Fibroblast of skin of abdomen (primary cell): ENCODE measurements around the gene CLDN12. TPM values are rescaled to one million over a fixed set of nuclear protein-coding genes. Genes with fewer than 3 reads are reported as not detected.

ENCODE experiments used
- DNase-seq: peaks from one replicate; pipeline ENCODE4 v3.0.0-alpha.2; 2013
- polyA plus RNA-seq, 2 experiments: library from polyadenylated mRNA; unstranded; fragments of 120-200 nt; gene quantifications; one replicate each; pipeline ENCODE4 v1.2.1, GENCODE V29; 2013; ENCODE audit not compliant: insufficient read length in 2 of 2

Gene CLDN12
- polyA plus RNA-seq (2013, experiment 1 of 2; ENCODE audit: insufficient read length) = 20.5 TPM
- polyA plus RNA-seq (2013, experiment 2 of 2; ENCODE audit: insufficient read length) = 20.7 TPM

GRCh38 chr7:90403174-90404113 lies at the start of gene CLDN12:
Gene CLDN12, plus strand, starts transcription at chr7:90403461. Its CDS starts 9,216 bp downstream, at chr7:90412677.
- DNase-seq = peak; percentile 97

- peak; percentile 87 for DNase-seq
Measured at GRCh38 chr7:90383422-90383821, 19.8 kb upstream of the CLDN12 start.

DNA sequence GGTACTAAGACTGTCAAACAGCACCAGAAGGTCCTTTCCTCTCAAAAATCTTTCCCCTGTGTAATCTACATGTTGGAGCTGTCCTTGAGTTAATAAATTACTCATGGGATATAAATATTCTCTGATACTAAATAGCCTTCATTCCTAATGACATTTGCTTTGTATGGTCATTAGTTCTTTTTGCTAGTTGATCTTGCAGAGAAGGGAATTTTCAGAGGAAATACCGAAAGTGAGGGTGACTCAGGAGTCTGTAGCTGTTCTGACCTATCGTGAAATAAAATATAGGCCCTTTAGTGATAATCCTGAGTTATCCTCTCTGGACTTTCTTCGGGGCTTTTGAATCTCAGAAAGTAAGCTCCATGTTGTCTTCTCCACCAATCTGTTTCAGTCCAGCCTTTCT lies 19.4 kb upstream of the CLDN12 start:
- DNase-seq = peak; percentile 76

GRCh38 chr7:90384433-90384832 lies 18.8 kb upstream of the CLDN12 start:
- DNase-seq = peak; percentile 54

GRCh38 chr7:90387470-90388240 lies 15.6 kb upstream of the CLDN12 start:
- peak; percentile 7 for DNase-seq

- no peak for DNase-seq
Measured at GRCh38 chr7:90390926-90391325, 12.3 kb upstream of the CLDN12 start.

- DNase-seq = no peak
Measured at GRCh38 chr7:90391488-90391887, 11.8 kb upstream of the CLDN12 start.

GRCh38 chr7:90396420-90396819 lies 6.8 kb upstream of the CLDN12 start:
- DNase-seq = no peak

DNA sequence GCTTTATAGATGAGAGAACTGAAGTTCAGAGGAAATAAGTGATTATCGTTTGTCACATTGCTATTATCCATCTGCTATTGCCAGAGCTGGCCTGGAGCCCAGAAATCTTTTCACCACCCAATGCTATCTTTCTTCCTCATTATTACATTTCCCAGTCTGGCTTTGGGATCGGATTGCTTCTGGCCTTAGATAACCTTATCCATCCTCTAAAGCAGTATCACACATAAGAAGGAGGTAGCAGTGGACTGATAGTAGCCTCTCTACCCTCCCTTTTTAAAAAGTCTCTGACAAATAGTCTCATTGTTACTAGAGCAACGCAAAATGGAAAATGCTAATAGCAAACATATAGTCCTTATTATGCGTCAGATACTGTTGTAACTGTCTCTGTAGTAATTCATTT lies 1.3 kb upstream of the CLDN12 start:
- peak; percentile 63 for DNase-seq

DNA sequence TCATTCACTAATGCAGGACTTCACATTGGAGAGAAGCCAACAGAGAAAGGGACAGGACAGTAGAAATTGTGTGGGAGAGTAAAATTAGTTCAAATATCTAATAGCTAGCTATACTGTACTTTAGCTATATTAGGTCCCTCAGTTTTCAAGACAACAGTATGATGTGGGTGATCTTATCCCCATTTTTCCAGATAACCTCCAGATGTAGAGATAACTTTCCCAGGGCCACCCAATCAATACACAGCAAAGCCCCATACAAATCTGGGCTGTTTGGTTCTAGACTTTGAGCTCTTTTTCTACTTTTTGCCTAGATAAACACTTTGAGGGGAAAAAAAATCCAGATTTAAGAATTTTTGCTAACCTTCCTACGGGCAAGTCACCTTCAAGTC lies 482 bp upstream of the CLDN12 start:
- DNase-seq = no peak

DNA sequence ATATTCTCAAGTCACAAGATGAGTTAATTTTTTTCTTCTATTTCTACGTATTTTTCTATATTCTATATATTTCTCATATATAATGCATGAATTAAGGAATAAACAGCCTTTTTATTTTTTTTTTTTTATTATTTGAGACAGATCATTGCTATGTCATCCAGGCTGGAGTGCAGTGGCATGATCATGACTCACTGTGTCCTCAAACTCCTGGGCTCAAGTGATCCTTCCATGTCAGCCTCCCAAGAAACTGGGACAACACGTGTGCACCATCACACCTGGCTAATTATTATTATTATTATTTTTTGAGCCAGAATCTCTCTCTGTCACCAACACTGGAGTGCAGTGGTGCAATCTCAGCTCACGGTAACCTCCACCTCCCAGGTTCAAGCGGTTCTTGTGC lies 1.5 kb downstream of the CLDN12 start:
- no peak for DNase-seq

- no peak for DNase-seq
Measured at GRCh38 chr7:90407484-90407821, 4.2 kb downstream of the CLDN12 start.

GRCh38 chr7:90408142-90408541 lies 4.9 kb downstream of the CLDN12 start:
- DNase-seq = no peak

- no peak for DNase-seq
Measured at GRCh38 chr7:90409667-90410066, 6.4 kb downstream of the CLDN12 start.

DNA sequence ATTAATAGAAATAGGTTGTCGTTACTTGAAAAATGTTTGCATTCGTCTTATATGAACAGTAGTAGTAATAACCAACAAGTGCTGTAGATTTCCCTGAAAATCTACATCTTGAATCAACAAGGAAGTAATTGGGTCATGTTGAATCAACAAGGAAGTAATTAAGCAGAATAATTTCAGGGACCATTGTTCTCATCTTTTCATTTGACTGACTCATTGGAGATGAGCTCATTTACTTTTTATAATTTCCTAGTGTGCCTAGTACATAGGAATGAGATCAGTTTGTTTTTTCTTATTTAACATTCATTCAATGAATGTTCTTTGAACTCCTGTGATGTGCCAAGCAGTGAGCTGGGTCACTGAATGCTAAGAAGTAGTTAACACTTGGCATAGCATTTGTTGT lies 8.2 kb downstream of the CLDN12 start:
- no peak for DNase-seq

- DNase-seq = no peak
Measured at GRCh38 chr7:90412458-90413184, 9.4 kb downstream of the CLDN12 start.

- DNase-seq = no peak
Measured at GRCh38 chr7:90413185-90413528, 9.9 kb downstream of the CLDN12 start.

DNA sequence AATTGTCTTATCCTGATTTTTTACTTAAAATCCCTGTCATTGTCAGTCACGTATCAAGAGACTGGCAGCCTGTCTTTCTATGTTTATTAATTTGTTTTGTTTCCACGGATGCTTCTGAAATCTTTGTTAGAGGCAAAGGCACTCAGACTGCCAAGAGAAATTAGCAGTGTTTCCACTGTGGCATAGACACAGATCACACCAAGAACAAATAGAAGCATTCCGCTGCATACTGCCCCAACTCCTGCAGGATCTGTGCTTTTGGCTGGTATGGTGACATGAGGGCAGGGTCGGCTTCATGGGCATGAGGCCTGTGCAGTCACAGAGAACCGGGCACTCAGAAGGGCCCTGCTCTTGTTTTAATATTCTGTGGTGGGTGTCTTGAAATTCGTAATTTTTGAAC lies 18.4 kb downstream of the CLDN12 start:
- no peak for DNase-seq

DNA sequence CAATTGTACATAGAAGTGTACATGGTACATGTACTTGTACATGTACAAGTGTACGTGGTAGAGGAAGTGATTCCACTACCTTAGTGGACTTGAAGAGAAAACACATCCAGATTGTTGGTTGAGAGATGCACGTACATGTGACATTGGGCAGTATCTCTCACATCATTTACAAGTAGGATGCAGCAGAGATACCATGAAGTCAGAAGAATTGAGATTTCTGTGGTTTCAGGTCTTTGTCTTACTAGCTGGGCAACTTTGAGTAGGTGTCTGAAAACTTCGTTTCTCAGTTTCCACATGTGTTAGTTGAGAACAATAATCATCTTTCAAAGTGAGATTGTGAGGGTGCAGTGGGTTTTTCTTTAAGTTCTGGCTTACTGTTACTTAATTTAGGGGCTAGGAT lies 21.5 kb downstream of the CLDN12 start:
- DNase-seq = no peak

GRCh38 chr7:90425376-90425775 lies 22.1 kb downstream of the CLDN12 start:
- DNase-seq = no peak

DNA sequence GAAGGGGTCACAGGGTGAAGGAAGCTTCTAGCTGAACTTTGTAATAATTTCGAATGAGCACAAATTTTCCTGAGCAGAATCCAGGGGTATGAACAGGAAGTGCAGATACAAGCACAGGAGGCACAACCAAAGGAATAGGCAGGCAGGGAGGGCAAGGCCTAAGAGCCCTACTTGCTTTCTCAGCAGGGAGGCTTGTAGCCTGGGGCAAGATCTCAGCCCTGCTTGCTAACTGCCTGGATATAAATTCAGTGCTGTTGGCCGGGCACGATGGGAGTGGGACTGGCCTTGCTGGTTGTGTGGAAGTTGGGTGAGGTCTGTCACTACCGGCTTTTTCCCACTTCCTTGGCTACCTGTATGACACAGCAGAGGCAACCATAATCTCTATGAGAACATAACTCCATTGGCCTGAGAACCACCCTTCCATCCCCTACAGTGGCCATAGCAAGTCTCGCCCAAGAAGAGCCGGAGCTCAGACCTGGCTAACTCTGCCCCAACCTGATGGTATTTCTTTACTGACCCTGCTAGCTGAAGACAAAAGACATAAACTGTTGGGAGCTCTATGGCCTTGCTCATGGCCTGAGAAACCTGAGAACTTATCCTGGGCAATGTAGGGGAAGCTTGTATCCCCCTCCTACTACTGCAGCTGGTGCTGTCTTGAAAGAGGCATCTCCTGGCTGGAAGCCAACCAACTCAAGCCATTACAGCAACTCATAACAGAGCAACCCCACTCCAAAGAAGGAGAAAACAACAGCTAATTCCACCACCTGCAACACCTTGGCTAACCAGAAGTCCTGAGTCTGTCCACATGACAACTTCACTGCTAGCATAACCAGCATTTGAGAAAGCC lies 27.6 kb downstream of the CLDN12 start:
- peak; percentile 3 for DNase-seq

DNA sequence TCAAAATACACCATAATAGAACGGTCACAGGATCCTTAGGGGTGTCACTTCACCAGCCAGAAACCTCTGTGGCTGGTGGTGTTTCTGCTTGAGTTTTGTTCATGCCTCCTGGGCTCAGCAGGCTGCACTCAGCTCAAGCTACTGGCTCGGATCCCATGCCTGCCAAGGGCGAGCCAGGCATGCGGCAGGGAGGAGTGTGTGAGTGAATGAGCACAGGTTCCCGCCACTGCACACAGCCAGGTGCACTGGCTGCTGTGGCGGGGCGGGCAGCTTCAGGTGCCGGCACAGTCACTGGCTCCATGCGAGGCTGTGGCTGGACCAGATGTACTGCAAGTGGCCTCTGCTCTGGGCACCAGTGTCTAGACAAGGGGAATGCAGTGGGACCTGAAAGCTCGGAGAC lies 29.5 kb downstream of the CLDN12 start:
- no peak for DNase-seq
